ENCODE data around the gene EDEM3. TPM values are rescaled to one million over a fixed set of nuclear protein-coding genes. Genes with fewer than 3 reads are reported as not detected.

Gene EDEM3
- total and polyA plus RNA-seq, 12 donors = 7.8 to 26.8 (median 17.8) TPM

DNA sequence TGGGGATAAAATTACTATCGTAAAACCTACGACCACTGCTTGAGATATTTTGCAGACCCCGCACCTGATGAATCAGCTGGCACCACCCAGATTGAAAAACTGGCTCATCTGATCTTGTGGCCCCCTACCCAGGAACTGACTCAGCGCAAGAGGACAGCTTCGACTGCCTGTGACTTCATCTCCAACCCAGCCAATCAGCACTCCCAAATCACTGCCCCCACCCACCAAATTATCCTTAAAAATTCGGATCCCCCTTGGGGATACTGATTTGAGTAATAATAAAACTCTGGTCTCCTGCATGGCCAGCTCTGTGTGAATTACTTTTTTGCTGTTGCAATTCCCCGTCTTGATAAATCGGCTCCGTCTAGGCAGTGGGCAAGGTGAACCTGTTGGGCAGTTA is 81.4 kb downstream of the EDEM3 start:
- Histone ChIP-seq H3K27ac (no peak overlapping the region), H3K4me1 (no peaks in the 10 kb centered on the region), H3K4me3 (no peak overlapping the region), H3K36me3 (no peaks in the 10 kb centered on the region), H3K27me3 (no peaks in the 10 kb centered on the region), H3K9me3 (no peaks in the 10 kb centered on the region)
- DNase-seq (no peak), ATAC-seq (no peak)
- WGBS, 2 donors = 82 to 89% methylated on average over 9 of the region's 9 CpGs
- TF ChIP-seq, protein P1, sequence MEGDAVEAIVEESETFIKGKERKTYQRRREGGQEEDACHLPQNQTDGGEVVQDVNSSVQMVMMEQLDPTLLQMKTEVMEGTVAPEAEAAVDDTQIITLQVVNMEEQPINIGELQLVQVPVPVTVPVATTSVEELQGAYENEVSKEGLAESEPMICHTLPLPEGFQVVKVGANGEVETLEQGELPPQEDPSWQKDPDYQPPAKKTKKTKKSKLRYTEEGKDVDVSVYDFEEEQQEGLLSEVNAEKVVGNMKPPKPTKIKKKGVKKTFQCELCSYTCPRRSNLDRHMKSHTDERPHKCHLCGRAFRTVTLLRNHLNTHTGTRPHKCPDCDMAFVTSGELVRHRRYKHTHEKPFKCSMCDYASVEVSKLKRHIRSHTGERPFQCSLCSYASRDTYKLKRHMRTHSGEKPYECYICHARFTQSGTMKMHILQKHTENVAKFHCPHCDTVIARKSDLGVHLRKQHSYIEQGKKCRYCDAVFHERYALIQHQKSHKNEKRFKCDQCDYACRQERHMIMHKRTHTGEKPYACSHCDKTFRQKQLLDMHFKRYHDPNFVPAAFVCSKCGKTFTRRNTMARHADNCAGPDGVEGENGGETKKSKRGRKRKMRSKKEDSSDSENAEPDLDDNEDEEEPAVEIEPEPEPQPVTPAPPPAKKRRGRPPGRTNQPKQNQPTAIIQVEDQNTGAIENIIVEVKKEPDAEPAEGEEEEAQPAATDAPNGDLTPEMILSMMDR (IDR thresholded peaks at IDR 0.05) = no peak
- intact Hi-C loops (cut with DNase I) = loop anchor here in 1 of 10 donors (5.0 kb wide), 1 partner anchor 106 kb away; no protein-coding TSS in a partner anchor

DNA sequence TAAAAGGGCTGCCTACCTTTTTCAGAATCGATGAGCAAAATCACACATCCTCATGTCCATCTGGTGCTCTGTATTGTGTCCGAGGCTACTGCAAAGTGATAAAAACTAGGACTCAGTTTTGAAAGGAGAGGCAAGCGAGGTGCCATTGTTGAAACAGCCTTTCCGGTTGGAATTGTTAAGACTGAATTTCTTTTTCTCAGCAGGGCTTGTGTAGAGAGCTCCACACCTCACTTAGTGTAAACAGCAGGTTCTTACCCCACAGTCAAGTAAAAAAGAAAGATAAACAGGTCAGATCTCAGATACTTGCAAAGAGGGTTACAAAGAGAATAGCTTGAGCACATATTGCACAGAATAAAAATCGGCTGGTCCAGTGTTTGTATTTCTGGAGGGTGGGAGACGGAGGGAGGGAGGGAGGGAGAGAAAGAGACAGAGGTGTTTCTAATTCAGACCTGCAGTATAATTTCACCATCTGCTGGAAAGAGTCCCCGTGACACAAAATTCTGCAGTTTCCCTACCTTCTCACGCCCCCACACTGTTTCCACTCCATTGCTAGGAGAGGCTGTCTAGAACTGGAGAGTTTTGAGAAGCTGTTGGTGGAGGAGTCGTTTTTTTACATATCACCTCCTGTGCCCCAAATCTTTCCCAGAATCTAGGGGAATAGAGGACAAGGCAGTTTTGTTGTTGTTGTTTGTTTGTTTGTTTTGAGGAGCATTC is 82.5 kb downstream of the EDEM3 start:
- Histone ChIP-seq H3K27me3 (no peaks in the 10 kb centered on the region), H3K9me3 (no peaks in the 10 kb centered on the region), H3K27ac (no peak overlapping the region), H3K4me1 (no peaks in the 10 kb centered on the region), H3K4me3 (no peak overlapping the region), H3K36me3 (no peaks in the 10 kb centered on the region)
- DNase-seq (no peak), ATAC-seq (no peak)
- TF ChIP-seq, protein P1 (IDR thresholded peaks at IDR 0.05) = no peak
- intact Hi-C loops (cut with DNase I) = loop anchor here in 1 of 10 donors (5.0 kb wide), 1 partner anchor 105 kb away; no protein-coding TSS in a partner anchor
- 70 to 71% methylated on average over 9 of the region's 9 CpGs for WGBS, 2 donors

DNA sequence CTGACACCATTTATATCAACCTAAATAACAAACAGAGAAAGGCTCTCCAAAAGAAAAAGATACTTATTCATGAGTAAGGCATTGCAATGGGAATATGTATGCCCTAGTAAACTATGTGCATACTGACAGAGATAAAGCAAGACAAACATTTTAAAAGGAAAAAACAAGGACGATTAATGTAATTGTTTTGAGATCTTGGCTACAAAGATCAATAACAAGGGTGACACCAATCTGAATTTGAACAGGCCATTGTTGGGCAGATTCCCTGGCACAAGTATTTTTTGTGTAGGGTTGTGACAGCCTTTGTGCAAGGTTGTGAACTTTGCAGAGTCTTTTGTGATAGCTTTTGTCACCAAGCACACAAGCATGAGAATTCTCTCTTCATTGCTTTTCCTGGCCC is 85.3 kb downstream of the EDEM3 start:
- intact Hi-C loops (cut with DNase I) = loop anchor here in 9 of 10 donors (5.0 to 10.0 kb wide), 10 partner anchors 55 to 595 kb away; partner anchors contain the start of gene C1orf21 (in 4 of the 9)
- H3K27ac ChIP-seq = no peak overlapping the region
- no peak for DNase-seq
- WGBS, 2 donors = 70 to 78% methylated on average over 1 of the region's 1 CpG
- H3K27me3 ChIP-seq = no peaks in the 10 kb centered on the region
- H3K36me3 ChIP-seq = no peaks in the 10 kb centered on the region
- no peaks in the 10 kb centered on the region for H3K9me3 ChIP-seq
- no peak overlapping the region for H3K4me3 ChIP-seq
- ATAC-seq = no peak
- TF ChIP-seq, protein P1 (IDR thresholded peaks at IDR 0.05) = no peak
- H3K4me1 ChIP-seq = peaks cover 0 to 5% (median 2%) of the 10 kb centered on the region in 9 donors

DNA sequence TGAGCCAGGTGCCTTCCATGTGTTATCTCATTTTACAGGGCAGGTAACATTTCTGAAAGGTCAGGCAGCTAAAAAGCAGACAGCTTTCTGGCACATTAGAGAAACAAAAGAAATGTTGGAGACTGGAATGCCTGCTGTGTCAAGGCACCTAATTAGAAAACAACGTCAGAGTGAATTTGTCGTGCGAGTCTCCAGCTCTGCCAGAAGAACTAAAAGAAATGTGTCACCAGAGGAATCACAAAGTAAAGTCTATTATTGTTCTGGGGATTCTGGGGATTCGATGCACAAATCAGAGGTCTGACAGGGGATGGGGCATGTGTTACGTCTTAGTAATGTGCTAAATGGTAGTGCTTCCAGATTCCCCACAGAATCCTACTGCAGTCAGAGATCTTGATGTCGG is 89.3 kb downstream of the EDEM3 start:
- no peaks in the 10 kb centered on the region for H3K9me3 ChIP-seq
- intact Hi-C loops (cut with DNase I) = loop anchor here in 9 of 10 donors (2.0 to 10.0 kb wide), 12 partner anchors 35 to 591 kb away; partner anchors contain the start of gene C1orf21 (in 4 of the 9)
- H3K4me1 ChIP-seq = peaks cover 0 to 14% (median 13%) of the 10 kb centered on the region in 9 donors
- H3K27me3 ChIP-seq = no peaks in the 10 kb centered on the region
- WGBS, 2 donors = 74 to 83% methylated on average over 6 of the region's 6 CpGs
- ATAC-seq = no peak
- TF ChIP-seq, protein P1 (IDR thresholded peaks at IDR 0.05) = no peak
- no peak overlapping the region for H3K27ac ChIP-seq
- H3K36me3 ChIP-seq = no peaks in the 10 kb centered on the region
- H3K4me3 ChIP-seq = no peak overlapping the region
- DNase-seq = no peak
